ENCODE results near the gene KRTAP10-11. TPM values are rescaled to one million over a fixed set of nuclear protein-coding genes. Genes with fewer than 3 reads are reported as not detected.

KRTAP10-11 gene
- polyA plus RNA-seq, 1 of the 3 experiments (the other 2 are of a cell fraction) = not detected

GRCh38 chr21:44603911-44604310 lies 42.3 kb upstream of the KRTAP10-11 start:
- no peak overlapping the region for H3K4me3 ChIP-seq (ENCODE audit: low read depth in 2 of 2, low read length in 1 of 2)
- no peaks in the 10 kb centered on the region for H3K9me3 ChIP-seq
- H3K79me2 ChIP-seq (ENCODE audit: insufficient read depth) = no peaks in the 10 kb centered on the region
- H3F3A ChIP-seq (replicated peaks; ENCODE audit: insufficient read depth) = no peaks in the 10 kb centered on the region
- TF ChIP-seq SIN3A (IDR thresholded peaks at IDR 0.05; ENCODE audit: borderline replicate concordance, low read depth, low read length) (no peak), USF1 (IDR thresholded peaks at IDR 0.05; ENCODE audit: borderline replicate concordance, low read depth) (no peak), REST (IDR thresholded peaks at IDR 0.05; ENCODE audit: low read depth, low read length) (no peak), FOSL2 (IDR thresholded peaks at IDR 0.05; ENCODE audit: borderline replicate concordance, low read depth) (no peak), NFIC (IDR thresholded peaks at IDR 0.05; ENCODE audit: borderline replicate concordance) (no peak), TCF12 (IDR thresholded peaks at IDR 0.05) (no peak), EZH2phosphoT487 (IDR thresholded peaks at IDR 0.05; ENCODE audit: borderline replicate concordance, low read depth) (no peak), CTCF (IDR thresholded peaks at IDR 0.05) (no peak), SMC3 (IDR thresholded peaks at IDR 0.05; ENCODE audit: low read depth, low read length) (no peak), TEAD4 (IDR thresholded peaks at IDR 0.05; ENCODE audit: borderline replicate concordance, insufficient read depth) (no peak), PBX3 (IDR thresholded peaks at IDR 0.05) (no peak), MEF2A (IDR thresholded peaks at IDR 0.05; ENCODE audit: borderline replicate concordance, low read depth) (no peak), GATA2 (CRISPR knock-in tag; IDR thresholded peaks at IDR 0.05) (no peak), NRF1 (IDR thresholded peaks at IDR 0.05; ENCODE audit: low read depth, low read length) (no peak), IRF3 (IDR thresholded peaks at IDR 0.05; ENCODE audit: low read depth, low read length) (no peak), YY1 (IDR thresholded peaks at IDR 0.05; ENCODE audit: low read depth) (no peak), MXI1 (IDR thresholded peaks at IDR 0.05; ENCODE audit: low read depth, low read length) (no peak), GABPA (IDR thresholded peaks at IDR 0.05; ENCODE audit: low read depth) (no peak), USF2 (IDR thresholded peaks at IDR 0.05; ENCODE audit: borderline replicate concordance, low read depth, low read length) (no peak)
- H2AFZ ChIP-seq (ENCODE audit: low read depth) = no peak overlapping the region
- ChIA-PET CTCF (no interaction called here), POLR2A (no interaction called here)
- no peak overlapping the region for H3K27ac ChIP-seq (ENCODE audit: low read depth in 2 of 2, low read length in 1 of 2)
- H3K36me3 ChIP-seq (replicated peaks in 1 of 2; ENCODE audit: control insufficient read depth in 1 of 2, insufficient read depth in 2 of 2, low read length in 1 of 2) = no peaks in the 10 kb centered on the region
- no peak overlapping the region for H3K4me2 ChIP-seq
- no peaks in the 10 kb centered on the region for H3K9me2 ChIP-seq
- no peak for DNase-seq
- no peaks in the 10 kb centered on the region for H4K20me1 ChIP-seq (ENCODE audit: insufficient read depth)
- WGBS (ENCODE audit: low lambda C conversion rate) = 8% methylated on average over 8 of the region's 8 CpGs
- peaks cover 10% of the 10 kb centered on the region; the same call in 1 of the 2 replicates for H3K27me3 ChIP-seq (ENCODE audit: insufficient read depth)
- H3K4me1 ChIP-seq (ENCODE audit: control insufficient read depth in 1 of 2, insufficient read depth in 2 of 2, low read depth in 1 of 2, low read length in 1 of 2) = no peaks in the 10 kb centered on the region; a peak in 1 of 4 replicates
- H3K9ac ChIP-seq = no peak overlapping the region

All from SK-N-SH (cell line).